NT2/D1 (cell line): ENCODE results near the gene LTBP1.

Experiments
- YY1 ChIP-seq: IDR thresholded peaks from 2 replicates; pipeline ENCODE4 v1.6.1; 2011; ENCODE audit not compliant: insufficient read length, insufficient read depth
- ZNF274 ChIP-seq: IDR thresholded peaks from 2 replicates; pipeline ENCODE4 v1.6.1; 2011; ENCODE audit warnings: mild to moderate bottlenecking, low read depth, low read length

DNA sequence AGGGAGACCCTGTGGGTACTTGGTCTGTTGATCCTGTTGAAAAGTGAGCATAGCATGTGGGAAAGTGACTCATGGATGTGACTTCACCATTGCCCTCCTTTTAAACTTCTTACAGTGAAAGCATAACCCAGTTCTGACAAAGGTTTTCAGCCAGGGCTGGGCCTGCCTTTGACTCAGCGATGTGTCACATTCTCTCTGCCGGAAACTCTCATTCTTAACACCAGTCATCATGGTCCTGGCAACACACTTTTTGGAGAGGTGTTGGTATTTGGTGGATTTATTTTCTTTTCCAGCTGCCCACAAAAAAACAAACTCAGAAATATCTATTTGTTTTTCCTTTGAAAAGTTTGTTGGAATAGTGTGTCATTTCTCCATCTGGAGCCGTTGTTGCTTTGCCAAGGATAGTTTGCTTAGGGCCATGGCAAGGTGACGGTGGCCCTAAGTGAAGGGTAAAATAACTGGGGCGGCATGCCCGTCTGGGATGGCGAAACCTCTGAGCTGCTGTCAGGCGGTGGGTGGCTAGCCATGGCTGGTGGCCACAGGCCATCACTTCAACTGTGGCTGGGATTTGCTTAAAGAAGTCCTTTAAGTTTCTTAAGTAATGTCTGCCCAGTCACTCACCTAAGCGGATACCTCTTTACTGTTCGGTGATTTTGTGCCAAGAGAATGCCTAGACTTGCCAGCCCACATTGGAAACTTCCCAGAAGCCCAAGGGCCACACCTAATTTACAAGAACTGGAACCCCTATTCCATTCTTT lies 123.3 kb downstream of the LTBP1 start:
- no peak for TF ChIP-seq ZNF274
- TF ChIP-seq YY1, result no peak
